Effector CD4-positive, alpha-beta T cell (primary cell): ENCODE data around the gene SAP30L.

Source experiments
- DNase-seq: peaks from one replicate; pipeline ENCODE4 v3.0.0-alpha.2; 2020

Gene SAP30L

GRCh38 chr5:154482528-154483449 lies 37.0 kb downstream of the SAP30L start:
- DNase-seq = no peak

GRCh38 chr5:154483654-154484392 lies 38.0 kb downstream of the SAP30L start:
- DNase-seq = no peak

GRCh38 chr5:154484393-154485095 lies 38.7 kb downstream of the SAP30L start:
- no peak for DNase-seq

DNA sequence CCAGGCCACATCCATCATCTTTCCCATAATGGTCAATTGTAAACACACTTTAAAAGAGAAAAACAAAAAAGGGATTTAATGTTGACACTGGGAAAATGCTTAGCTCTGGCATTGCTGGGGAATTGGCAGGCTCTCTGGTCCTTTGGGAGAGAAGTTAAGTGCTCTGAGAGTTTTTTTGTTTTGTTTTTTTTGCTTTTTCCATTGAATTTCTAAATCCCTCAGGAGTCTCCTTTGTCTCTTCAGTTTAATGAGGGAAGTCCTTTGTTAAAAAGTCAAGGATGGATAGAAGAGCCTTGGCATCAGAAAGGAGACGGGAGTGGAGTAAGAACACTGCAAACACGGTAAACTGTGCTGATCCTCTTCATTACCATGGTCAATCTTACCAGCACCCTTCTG lies 39.3 kb downstream of the SAP30L start:
- DNase-seq = no peak

- no peak for DNase-seq
These were observed 40.1 kb downstream of the SAP30L start for GRCh38 chr5:154485850-154486426.

DNA sequence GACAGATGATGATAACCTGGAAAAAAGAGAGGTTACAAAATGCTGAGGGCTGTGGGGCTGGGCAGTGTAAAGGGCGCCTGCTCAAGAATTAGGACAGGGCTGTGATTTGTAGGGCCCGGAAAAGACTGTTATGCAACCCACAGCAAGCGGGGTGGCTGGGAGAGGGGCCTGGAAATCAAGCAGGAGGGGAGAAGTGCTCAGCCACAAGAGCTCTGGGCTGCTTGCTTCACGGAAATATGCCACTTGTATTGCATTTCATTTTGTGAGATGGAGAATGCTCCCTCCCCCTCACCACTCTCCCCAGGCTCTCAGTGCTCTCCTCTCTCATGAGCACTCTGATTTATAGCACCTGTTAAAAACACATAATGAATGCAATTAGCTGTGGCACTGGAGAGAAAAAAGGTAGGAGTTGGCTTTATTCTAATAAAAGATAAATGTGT lies 40.6 kb downstream of the SAP30L start:
- DNase-seq = no peak

GRCh38 chr5:154487541-154487940 lies 41.7 kb downstream of the SAP30L start:
- DNase-seq = no peak

GRCh38 chr5:154491941-154492340 lies 46.1 kb downstream of the SAP30L start:
- no peak for DNase-seq

- DNase-seq = no peak
These were observed 47.5 kb downstream of the SAP30L start for GRCh38 chr5:154493274-154493673.

- DNase-seq = no peak
These were observed 48.2 kb downstream of the SAP30L start for GRCh38 chr5:154494036-154494435.

- no peak for DNase-seq
These were observed 52.8 kb downstream of the SAP30L start for GRCh38 chr5:154498591-154498990.

DNA sequence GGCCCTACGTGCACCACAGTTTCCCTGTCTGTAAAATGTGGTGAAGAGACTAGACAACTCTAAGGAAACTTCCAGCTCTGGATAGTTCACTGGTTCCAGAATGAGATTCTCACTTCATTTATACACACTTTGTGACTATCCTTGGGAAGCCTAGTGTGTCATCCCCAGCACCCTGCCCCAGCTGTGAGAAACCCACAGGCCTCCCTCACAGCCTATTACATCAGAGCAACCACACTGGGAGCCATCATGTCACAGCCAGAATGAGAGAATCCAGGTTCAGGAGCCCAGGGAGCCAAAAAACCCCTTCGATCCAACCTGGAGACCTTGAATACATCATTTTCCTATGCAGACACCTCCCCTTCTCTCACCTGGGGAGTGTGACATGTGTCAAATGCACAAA lies 53.2 kb downstream of the SAP30L start:
- DNase-seq = no peak

DNA sequence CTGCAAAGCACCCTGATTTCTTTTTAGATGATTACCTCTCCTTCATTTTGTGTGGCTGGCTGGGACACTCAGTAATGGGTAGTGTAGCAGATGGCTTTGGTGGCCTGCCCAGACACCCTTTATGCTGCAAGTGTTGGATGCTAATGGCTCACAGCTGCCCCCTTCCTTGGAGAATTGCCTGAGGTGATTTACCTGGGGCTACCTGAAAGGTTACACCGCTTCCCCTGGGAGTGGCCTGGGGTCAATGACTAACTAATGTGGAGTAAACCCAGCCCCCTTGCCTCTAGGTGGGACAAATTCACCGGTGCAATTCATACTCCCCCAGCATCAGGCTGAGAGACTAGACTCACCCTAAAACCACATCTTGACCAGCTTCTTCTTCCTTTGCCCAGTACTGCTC lies 55.8 kb downstream of the SAP30L start:
- DNase-seq = no peak

- no peak for DNase-seq
These were observed 56.4 kb downstream of the SAP30L start for GRCh38 chr5:154502180-154502579.

DNA sequence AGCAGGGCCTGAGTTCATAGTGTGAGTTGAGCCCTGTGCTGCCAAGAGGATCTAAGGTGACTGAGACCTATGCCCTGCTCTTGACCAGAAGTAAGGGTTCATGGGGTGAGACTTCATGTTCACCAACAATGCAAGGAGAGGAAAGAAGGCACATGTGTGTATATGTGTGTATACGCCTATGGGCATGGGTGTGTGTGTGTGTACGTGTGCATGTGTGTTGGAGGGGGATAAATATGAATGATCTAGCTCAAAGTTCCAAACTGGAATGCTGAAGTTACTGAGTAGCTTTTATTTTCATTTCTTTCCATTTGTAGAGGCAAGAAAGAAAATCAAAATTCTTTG lies 57.9 kb downstream of the SAP30L start:
- DNase-seq = no peak

GRCh38 chr5:154505567-154505966 lies 59.8 kb downstream of the SAP30L start:
- no peak for DNase-seq

- DNase-seq = no peak
These were observed 60.4 kb downstream of the SAP30L start for GRCh38 chr5:154506049-154506715.

GRCh38 chr5:154506716-154507080 lies 60.9 kb downstream of the SAP30L start:
- DNase-seq = no peak

GRCh38 chr5:154508114-154508513 lies 62.3 kb downstream of the SAP30L start:
- no peak for DNase-seq

- no peak for DNase-seq
These were observed 64.2 kb downstream of the SAP30L start for GRCh38 chr5:154509784-154510555.
